ENCODE data around the gene SSBP3. TPM values are rescaled to one million over a fixed set of nuclear protein-coding genes. Genes with fewer than 3 reads are reported as not detected.

Gene SSBP3
- total and polyA plus RNA-seq, 9 of the 15 experiments (the other 6 are each of a cell fraction or from before 2014, with no cell fraction given), result 8.7 to 108 (median 33.8) TPM

- Histone ChIP-seq H3K9me3 (replicated peaks; ENCODE audit: control insufficient read depth, insufficient read depth, low read depth, low read length) (no peaks in the 10 kb centered on the region), H2AFZ (ENCODE audit: low read depth, low read length) (no peak overlapping the region), H3K27ac (ENCODE audit: extremely low read depth, low read depth, low read length) (peak overlapping the region; percentile 10; the same call in 1 of the 3 replicates), H3K9ac (ENCODE audit: insufficient read depth in 1 of 2, low read depth in 2 of 2, low read length in 2 of 2) (peak overlapping the region in 1 of 2 experiments; percentile 39; a peak in 1 of 4 replicates), H3K27me3 (ENCODE audit: control insufficient read depth in 2 of 2, insufficient read depth in 2 of 2, low read length in 2 of 2) (no peaks in the 10 kb centered on the region), H3K79me2 (ENCODE audit: control insufficient read depth, insufficient read depth, low read length) (peaks cover 91% of the 10 kb centered on the region), H4K20me1 (replicated peaks; ENCODE audit: control insufficient read depth, insufficient read depth, low read length) (peaks cover 76% of the 10 kb centered on the region), H3K4me1 (replicated peaks in 1 of 2; ENCODE audit: control insufficient read depth in 2 of 2, insufficient read depth in 2 of 2, low read length in 2 of 2) (peaks cover 14 to 24% of the 10 kb centered on the region in 2 experiments; a peak in 4 of 5 replicates), H3K4me3 (no peak overlapping the region), H3K4me2 (ENCODE audit: insufficient read depth, low read length) (no peak overlapping the region; the same call in 1 of the 2 replicates), H3K36me3 (ENCODE audit: control insufficient read depth, insufficient read depth, low read length) (peaks cover 11% of the 10 kb centered on the region; the same call in 2 of the 3 replicates), H3K9me1 (ENCODE audit: control insufficient read depth, insufficient read depth, low read length) (peaks cover 8% of the 10 kb centered on the region)
- intact Hi-C loops (cut with micrococcal nuclease) (no loop called here), in situ Hi-C loops (cut with MboI) (no loop called here)
- WGBS (ENCODE audit: insufficient coverage, low coverage, missing lambda C conversion rate), result 39% methylated on average over 14 of the region's 14 CpGs
- ChIA-PET POLR2A (interaction anchor here (1.4 kb wide), 1 partner anchor 77 kb away, joined by 3 read pairs; no protein-coding TSS in a partner anchor), CTCF (ENCODE audit: low intra/inter-chr PET ratio) (no interaction called here)
- ATAC-seq, result peak; percentile 76
- peak in 3 of 4 experiments; percentile 40 to 55 (median 46) for DNase-seq (ENCODE audit: extremely low read depth in 1 of 4, low spot score in 3 of 4)
- FAIRE-seq, result peak; percentile 67
- BruUV-seq (replicated peaks), result no TSS peak
- TF ChIP-seq RFX1 (IDR thresholded peaks at IDR 0.05) (no peak), TEAD1 (CRISPR knock-in tag; IDR thresholded peaks at IDR 0.05) (no peak), ZBTB8A (IDR thresholded peaks at IDR 0.05; ENCODE audit: partially characterized antibody) (no peak), SMAD4 (CRISPR knock-in tag; conservative IDR thresholded peaks at IDR 0.05) (no peak), SRSF3 (IDR thresholded peaks at IDR 0.05; ENCODE audit: insufficient read depth, low read length) (no peak), ZC3H8 (IDR thresholded peaks at IDR 0.05) (no peak), PBX2 (CRISPR knock-in tag; IDR thresholded peaks at IDR 0.05; ENCODE audit: low read depth) (peak; percentile 90), PBX2 (tag; conservative IDR thresholded peaks at IDR 0.05; ENCODE audit: low read depth) (peak; percentile 98), SRF (CRISPR knock-in tag; IDR thresholded peaks at IDR 0.05) (peak in 1 of 2 experiments; percentile 14; a peak in 1 of 4 replicates), ZNF140 (CRISPR knock-in tag; IDR thresholded peaks at IDR 0.05) (no peak), SPI1 (IDR thresholded peaks at IDR 0.05; ENCODE audit: borderline replicate concordance, low read depth, low read length) (peak; percentile 79), TSHZ1 (CRISPR knock-in tag; IDR thresholded peaks at IDR 0.05) (peak; percentile 40; the same call in 1 of the 2 replicates), PKNOX1 (IDR thresholded peaks at IDR 0.05) (peak; percentile 97), TARDBP (IDR thresholded peaks at IDR 0.05) (no peak)
Observed at GRCh38 chr1:54327386-54328065, 78.7 kb downstream of the SSBP3 start.
